A549 (cell line): ENCODE measurements around the gene ALPG. TPM values are rescaled to one million over a fixed set of nuclear protein-coding genes. Genes with fewer than 3 reads are reported as not detected.
A peak's percentile ranks its signal among the peaks of the same experiment; 100 is the strongest.
"Not testable (repeated sequence)": the region's sequence is repeated elsewhere in the genome, so short reads cannot be mapped to it uniquely, and the experiment has no call there.

Source experiments
- ATAC-seq, 2 experiments: fragments of 200-7000 bp in 1 of 2; fragments of >200 bp in 1 of 2; cut with Nextera tagmentation in 1 of 2; cut with Tn5 transposase in 1 of 2; 3 replicates each; pipeline versions ENCODE4 v1.8.0 to v1.9.1; 2018 to 2020; ENCODE audit warnings: mild to moderate bottlenecking in 1 of 2, moderate library complexity in 1 of 2
- CTCF ChIA-PET: fragments of 300-600 bp; sonication (Branson Sonifier 250); formaldehyde crosslinking; extraction: SDS; loops from one replicate; lab custom pipeline; 2021; ENCODE audit warnings: antibody characterized with exemption, inconsistent platforms; lab: Yijun Ruan, JAX
- POLR2A ChIA-PET: fragments of 350-600 bp; formaldehyde crosslinking; extraction: SDS; loops from one replicate; lab custom pipeline; 2021; ENCODE audit warnings: antibody characterized with exemption, inconsistent platforms; lab: Yijun Ruan, JAX
- DNase-seq, 2 experiments: peaks; one replicate each; pipeline versions ENCODE4 v3.0.0 to v3.0.0-alpha.2; 2011 to 2016; ENCODE audit warnings: low read depth in 1 of 2, low spot score in 1 of 2
- FAIRE-seq: peaks from 2 replicates; lab custom pipeline; 2011; peaks lifted over from hg19 to GRCh38; lab: Jason Lieb, UNC
- H3K27ac ChIP-seq, 2 experiments: fragments of >200 bp; sonication (Bioruptor Twin); formaldehyde crosslinking; 3 replicates each; pipeline ENCODE4 v1.5.1; 2016 to 2017
- H3K4me1 ChIP-seq: fragments of >200 bp; sonication (Bioruptor Twin); formaldehyde crosslinking; 3 replicates; pipeline ENCODE4 v1.6.1; 2016
- H3K4me2 ChIP-seq: fragments of >200 bp; sonication (Bioruptor Twin); formaldehyde crosslinking; 3 replicates; pipeline ENCODE4 v1.6.1; 2016
- H3K4me3 ChIP-seq: fragments of >200 bp; sonication (Bioruptor Twin); formaldehyde crosslinking; 3 replicates; pipeline ENCODE4 v1.5.1; 2016
- H3K9me3 ChIP-seq: fragments of >200 bp; sonication (Bioruptor Twin); formaldehyde crosslinking; 3 replicates; pipeline ENCODE4 v1.6.1; 2016
- BHLHE40 ChIP-seq: IDR thresholded peaks from 2 replicates; pipeline ENCODE4 v1.6.1; 2012; ENCODE audit warnings: low read depth, low read length, inconsistent platforms
- CBX2 ChIP-seq: fragments of 200-600 bp; sonication (generic); IDR thresholded peaks from 2 replicates; pipeline ENCODE4 v1.6.1; 2016; ENCODE audit warnings: low read depth, mild to moderate bottlenecking, borderline replicate concordance
- CHD4 ChIP-seq: fragments of 200-600 bp; sonication (generic); IDR thresholded peaks from 2 replicates; pipeline ENCODE4 v1.6.1; 2016; ENCODE audit warnings: antibody characterized with exemption, mild to moderate bottlenecking, borderline replicate concordance
- E2F6 ChIP-seq: IDR thresholded peaks from 2 replicates; pipeline ENCODE4 v1.6.1; 2012; ENCODE audit warnings: low read depth, borderline replicate concordance
- FOSB ChIP-seq: fragments of 250-450 bp; sonication (Bioruptor Pico); IDR thresholded peaks from 2 replicates; pipeline ENCODE4 v1.5.0; 2020; ENCODE audit warnings: mild to moderate bottlenecking, moderate library complexity
- FOSL2 ChIP-seq, 2 experiments: fragments of 450-650 bp in 1 of 2; fragments of >200 bp in 1 of 2; sonication (Bioruptor Twin) in 1 of 2; formaldehyde crosslinking; IDR thresholded peaks; 2 replicates each; pipeline versions ENCODE4 v1.5.0 to v1.6.1; 2016 to 2020; ENCODE audit warnings: mild to moderate bottlenecking in 1 of 2, moderate library complexity in 1 of 2
- HES2 ChIP-seq: fragments of >200 bp; sonication (Bioruptor Twin); formaldehyde crosslinking; IDR thresholded peaks from 2 replicates; pipeline ENCODE4 v1.6.1; 2016
- HEYL ChIP-seq: fragments of 250-450 bp; sonication (Bioruptor Pico); IDR thresholded peaks from 2 replicates; pipeline ENCODE4 v1.8.0; 2021; ENCODE audit warnings: mild to moderate bottlenecking, moderate library complexity
- HOXB13 ChIP-seq: fragments of 250-450 bp; sonication (Bioruptor Pico); IDR thresholded peaks from 2 replicates; pipeline ENCODE4 v1.5.0; 2020; ENCODE audit warnings: low read depth, mild to moderate bottlenecking, moderate library complexity
- JUNB ChIP-seq: fragments of >200 bp; sonication (Bioruptor Twin); formaldehyde crosslinking; IDR thresholded peaks from 2 replicates; pipeline ENCODE4 v1.6.1; 2016
- KDM5A ChIP-seq: fragments of 200-600 bp; sonication (generic); IDR thresholded peaks from 2 replicates; pipeline ENCODE4 v1.6.1; 2016; ENCODE audit warnings: antibody characterized with exemption, mild to moderate bottlenecking
- MYC ChIP-seq: IDR thresholded peaks from 2 replicates; pipeline ENCODE4 v1.6.1; 2012; ENCODE audit warnings: mild to moderate bottlenecking, inconsistent platforms, low read length, improper control_type of control experiment, borderline replicate concordance
- POLR2A ChIP-seq: IDR thresholded peaks from 2 replicates; pipeline ENCODE4 v1.6.1; 2012; ENCODE audit warnings: mild to moderate bottlenecking, low read length
- RAD21 ChIP-seq, 2 experiments: fragments of >200 bp in 1 of 2; sonication (Bioruptor Twin) in 1 of 2; formaldehyde crosslinking in 1 of 2; IDR thresholded peaks in 1 of 2; conservative IDR thresholded peaks in 1 of 2; 2 replicates in 1 of 2; 3 replicates in 1 of 2; pipeline ENCODE4 v1.6.1; 2012 to 2018; ENCODE audit warnings: inconsistent platforms in 1 of 2
- RARB ChIP-seq: fragments of 250-450 bp; sonication (Bioruptor Pico); IDR thresholded peaks from 2 replicates; pipeline ENCODE4 v1.8.0; 2021; ENCODE audit warnings: mild to moderate bottlenecking, moderate library complexity
- RFX5 ChIP-seq: fragments of 450-650 bp; IDR thresholded peaks from 2 replicates; pipeline ENCODE4 v1.7.1; 2014; ENCODE audit warnings: antibody characterized with exemption, mild to moderate bottlenecking, moderate library complexity
- TP53 ChIP-seq: fragments of 250-450 bp; sonication (Bioruptor Pico); IDR thresholded peaks from 2 replicates; pipeline ENCODE4 v1.5.0; 2021; ENCODE audit warnings: mild to moderate bottlenecking, moderate library complexity
- ZNF302 ChIP-seq: fragments of 250-450 bp; sonication (Bioruptor Pico); IDR thresholded peaks from 2 replicates; pipeline ENCODE4 v1.9.0; 2021; ENCODE audit warnings: inconsistent platforms, mild to moderate bottlenecking, moderate library complexity
- ZSCAN20 ChIP-seq: fragments of 250-450 bp; sonication (Bioruptor Pico); IDR thresholded peaks from 2 replicates; pipeline ENCODE4 v1.8.0; 2022; ENCODE audit warnings: mild to moderate bottlenecking, moderate library complexity
- WGBS: methylation state at CpG from one replicate; pipeline ENCODE4 v1.1.6; 2017; ENCODE audit errors: missing lambda C conversion rate; 5-methylcytosine and 5-hydroxymethylcytosine counted together
- polyA plus RNA-seq, 4 experiments: library from polyadenylated mRNA; depleted of rRNA in 3 of 4; stranded (reverse); fragments of >200 nt; fragmentation: RNase III in 1 of 4; extraction: RNeasy Plus Mini Kit Qiagen cat#74134 plus additional on column Dnase treatment in 1 of 4; gene quantifications; 2 replicates in 3 of 4; 3 replicates in 1 of 4; pipeline ENCODE4 v1.2.3, GENCODE V29; 2011 to 2017
- TF ChIP-seq, protein P1 (sequence below): fragments of 150-350 bp; IDR thresholded peaks from 2 replicates; pipeline ENCODE4 v1.6.1; 2014; ENCODE audit warnings: low read depth, mild to moderate bottlenecking, low read length
- TF ChIP-seq, protein P2 (sequence below): fragments of 250-450 bp; sonication (Bioruptor Pico); IDR thresholded peaks from 2 replicates; pipeline ENCODE4 v1.5.0; 2021; ENCODE audit warnings: mild to moderate bottlenecking, moderate library complexity, borderline replicate concordance
- TF ChIP-seq, protein P3 (sequence below): fragments of 250-450 bp; sonication (Bioruptor Pico); IDR thresholded peaks from 2 replicates; pipeline ENCODE4 v1.5.0; 2020; ENCODE audit warnings: low read depth, mild to moderate bottlenecking, moderate library complexity

ALPG gene
- polyA plus RNA-seq, 2 of the 4 experiments (the other 2 are of a cell fraction) = 0.04 to 0.18 TPM

DNA sequence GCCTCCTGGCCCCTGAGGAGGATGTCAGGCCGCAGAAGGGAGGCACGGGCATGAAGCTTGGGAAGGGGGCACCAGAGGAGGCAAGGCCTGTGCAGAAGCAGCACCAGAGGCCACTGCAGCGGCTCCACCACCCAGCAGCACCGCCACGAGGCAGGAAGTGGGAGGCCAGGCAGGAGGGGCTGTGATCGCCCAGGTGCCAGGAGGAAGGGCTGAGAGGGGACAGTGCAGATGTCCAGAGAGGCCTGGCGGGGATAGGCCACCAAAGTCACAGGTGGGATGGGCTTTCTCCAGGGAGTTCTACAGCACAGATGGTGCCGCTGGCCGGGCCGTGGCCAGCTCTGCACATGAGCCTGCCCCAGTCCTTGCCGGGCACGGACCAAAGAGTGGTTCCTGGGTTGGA, 43.3 kb downstream of the ALPG start:
- DNase-seq = no peak
- no peak overlapping the region for H3K4me3 ChIP-seq
- peak in 1 of 2 experiments; percentile 24; a peak in 1 of 6 replicates for ATAC-seq
- ChIA-PET CTCF (interaction anchor here (0.9 to 5.9 kb wide), 2 partner anchors 9 to 71 kb away, joined by 3 to 107 read pairs; partner anchors contain the start of gene PRSS56), POLR2A (no interaction called here)
- FAIRE-seq = no peak
- TF ChIP-seq FOSL2 (IDR thresholded peaks at IDR 0.05) = no peak
- no peak for TF ChIP-seq FOSL2 (CRISPR knock-in tag; IDR thresholded peaks at IDR 0.05)
- no peak for TF ChIP-seq BHLHE40
- TF ChIP-seq TP53 = no peak
- TF ChIP-seq, protein P1, sequence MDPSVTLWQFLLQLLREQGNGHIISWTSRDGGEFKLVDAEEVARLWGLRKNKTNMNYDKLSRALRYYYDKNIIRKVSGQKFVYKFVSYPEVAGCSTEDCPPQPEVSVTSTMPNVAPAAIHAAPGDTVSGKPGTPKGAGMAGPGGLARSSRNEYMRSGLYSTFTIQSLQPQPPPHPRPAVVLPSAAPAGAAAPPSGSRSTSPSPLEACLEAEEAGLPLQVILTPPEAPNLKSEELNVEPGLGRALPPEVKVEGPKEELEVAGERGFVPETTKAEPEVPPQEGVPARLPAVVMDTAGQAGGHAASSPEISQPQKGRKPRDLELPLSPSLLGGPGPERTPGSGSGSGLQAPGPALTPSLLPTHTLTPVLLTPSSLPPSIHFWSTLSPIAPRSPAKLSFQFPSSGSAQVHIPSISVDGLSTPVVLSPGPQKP = no peak
- no peak for TF ChIP-seq POLR2A
- TF ChIP-seq KDM5A = no peak
- TF ChIP-seq E2F6 = no peak
- H3K27ac ChIP-seq = no peak overlapping the region
- no peaks in the 10 kb centered on the region for H3K4me1 ChIP-seq
- no peaks in the 10 kb centered on the region for H3K9me3 ChIP-seq
- 86% methylated on average over 8 of the region's 12 CpGs for WGBS
- H3K4me2 ChIP-seq = no peak overlapping the region

DNA sequence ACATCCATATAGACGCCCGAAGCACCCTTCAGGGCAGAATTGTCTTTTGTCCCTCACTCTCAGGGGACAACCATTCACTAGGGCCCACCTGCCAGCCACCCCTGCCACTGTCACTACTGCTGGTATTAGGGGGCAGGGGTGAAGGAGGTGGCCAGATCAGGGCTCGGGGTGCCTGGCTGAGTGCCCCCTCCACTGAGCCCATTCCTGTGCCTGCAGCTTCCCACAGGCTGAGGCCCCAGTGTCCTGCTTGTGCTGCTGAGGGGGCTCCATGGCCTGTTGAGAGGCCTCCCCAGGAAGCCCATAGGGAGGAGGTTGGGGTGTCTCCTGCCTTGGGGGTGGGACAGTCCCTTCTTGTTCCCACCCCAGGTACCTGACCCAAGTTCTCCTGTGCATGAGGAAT, 45.0 kb downstream of the ALPG start:
- POLR2A ChIA-PET, DNase-seq, H3K4me3 ChIP-seq, H3K4me2 ChIP-seq, FAIRE-seq, H3K4me1 ChIP-seq, H3K27ac ChIP-seq, ATAC-seq, H3K9me3 ChIP-seq: not testable (repeated sequence)
- 64% methylated on average over 3 of the region's 3 CpGs for WGBS
- CTCF ChIA-PET = interaction anchor here (1.3 to 5.9 kb wide), 3 partner anchors 13 to 70 kb away, joined by 5 to 107 read pairs (median 18); partner anchors contain the start of gene PRSS56

DNA sequence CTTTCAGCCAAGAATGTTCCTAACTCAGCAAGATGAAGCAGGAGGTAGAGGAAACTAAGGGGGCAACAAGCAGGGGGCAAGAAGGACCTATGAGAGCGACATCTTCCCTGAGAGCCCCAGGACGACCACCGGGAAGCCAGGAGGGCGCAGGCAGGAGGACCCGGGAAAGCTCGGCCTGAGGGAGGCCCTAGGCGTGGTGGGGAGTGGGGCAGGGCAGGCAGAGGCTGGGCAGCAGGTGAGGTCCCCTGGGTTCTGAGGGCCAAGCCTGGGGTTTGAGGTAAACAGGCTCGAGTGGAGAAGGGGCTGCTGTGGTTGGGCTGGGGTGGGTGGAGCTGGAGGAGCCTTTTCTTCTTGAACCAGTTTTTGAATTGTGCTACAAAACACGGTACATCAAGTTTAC, 48.0 kb downstream of the ALPG start:
- no peak overlapping the region for H3K27ac ChIP-seq
- FAIRE-seq = no peak
- no peak overlapping the region for H3K4me2 ChIP-seq
- H3K9me3 ChIP-seq = no peaks in the 10 kb centered on the region
- H3K4me3 ChIP-seq = no peak overlapping the region
- ChIA-PET CTCF (interaction anchor here (0.9 to 3.9 kb wide), 3 partner anchors 8 to 67 kb away, joined by 3 to 18 read pairs (median 4); partner anchors contain the start of gene PRSS56), POLR2A (no interaction called here)
- DNase-seq = no peak
- no peak for TF ChIP-seq ZNF302 (CRISPR knock-in tag)
- TF ChIP-seq FOSL2 (IDR thresholded peaks at IDR 0.05) = no peak
- TF ChIP-seq FOSL2 (CRISPR knock-in tag; IDR thresholded peaks at IDR 0.05) = no peak
- TF ChIP-seq FOSB (CRISPR knock-in tag) = no peak
- TF ChIP-seq CHD4 = no peak
- no peak for TF ChIP-seq CBX2
- no peak for TF ChIP-seq MYC
- no peak for TF ChIP-seq RFX5
- TF ChIP-seq HEYL (CRISPR knock-in tag) = no peak
- TF ChIP-seq, protein P2, sequence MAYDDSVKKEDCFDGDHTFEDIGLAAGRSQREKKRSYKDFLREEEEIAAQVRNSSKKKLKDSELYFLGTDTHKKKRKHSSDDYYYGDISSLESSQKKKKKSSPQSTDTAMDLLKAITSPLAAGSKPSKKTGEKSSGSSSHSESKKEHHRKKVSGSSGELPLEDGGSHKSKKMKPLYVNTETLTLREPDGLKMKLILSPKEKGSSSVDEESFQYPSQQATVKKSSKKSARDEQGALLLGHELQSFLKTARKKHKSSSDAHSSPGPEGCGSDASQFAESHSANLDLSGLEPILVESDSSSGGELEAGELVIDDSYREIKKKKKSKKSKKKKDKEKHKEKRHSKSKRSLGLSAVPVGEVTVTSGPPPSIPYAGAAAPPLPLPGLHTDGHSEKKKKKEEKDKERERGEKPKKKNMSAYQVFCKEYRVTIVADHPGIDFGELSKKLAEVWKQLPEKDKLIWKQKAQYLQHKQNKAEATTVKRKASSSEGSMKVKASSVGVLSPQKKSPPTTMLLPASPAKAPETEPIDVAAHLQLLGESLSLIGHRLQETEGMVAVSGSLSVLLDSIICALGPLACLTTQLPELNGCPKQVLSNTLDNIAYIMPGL (CRISPR knock-in tag) = no peak
- TF ChIP-seq JUNB = no peak
- TF ChIP-seq RAD21 (conservative IDR thresholded peaks at IDR 0.05 in 1 of 2, IDR thresholded peaks at IDR 0.05 in 1 of 2) = no peak
- TF ChIP-seq RARB (CRISPR knock-in tag) = no peak
- no peak for TF ChIP-seq HOXB13
- TF ChIP-seq ZSCAN20 (CRISPR knock-in tag) = no peak
- no peak for TF ChIP-seq HES2
- TF ChIP-seq, protein P1 = no peak
- TF ChIP-seq, protein P3, sequence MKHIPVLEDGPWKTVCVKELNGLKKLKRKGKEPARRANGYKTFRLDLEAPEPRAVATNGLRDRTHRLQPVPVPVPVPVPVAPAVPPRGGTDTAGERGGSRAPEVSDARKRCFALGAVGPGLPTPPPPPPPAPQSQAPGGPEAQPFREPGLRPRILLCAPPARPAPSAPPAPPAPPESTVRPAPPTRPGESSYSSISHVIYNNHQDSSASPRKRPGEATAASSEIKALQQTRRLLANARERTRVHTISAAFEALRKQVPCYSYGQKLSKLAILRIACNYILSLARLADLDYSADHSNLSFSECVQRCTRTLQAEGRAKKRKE = no peak
- WGBS = 55% methylated on average over 9 of the region's 9 CpGs
- ATAC-seq = no peak
- no peaks in the 10 kb centered on the region for H3K4me1 ChIP-seq
